Activated CD4-positive, alpha-beta T cell treated with anti-CD3 and anti-CD28 coated beads, Interleukin-2, amount 50 U/mL, for 16 hours (primary cell): Measurements from ENCODE around the gene IQCE.
A peak's percentile ranks its signal among the peaks of the same experiment; 100 is the strongest.

Experiments used
- DNase-seq: peaks from one replicate; pipeline ENCODE4 v3.0.0-alpha.2; 2020

Gene IQCE

DNA sequence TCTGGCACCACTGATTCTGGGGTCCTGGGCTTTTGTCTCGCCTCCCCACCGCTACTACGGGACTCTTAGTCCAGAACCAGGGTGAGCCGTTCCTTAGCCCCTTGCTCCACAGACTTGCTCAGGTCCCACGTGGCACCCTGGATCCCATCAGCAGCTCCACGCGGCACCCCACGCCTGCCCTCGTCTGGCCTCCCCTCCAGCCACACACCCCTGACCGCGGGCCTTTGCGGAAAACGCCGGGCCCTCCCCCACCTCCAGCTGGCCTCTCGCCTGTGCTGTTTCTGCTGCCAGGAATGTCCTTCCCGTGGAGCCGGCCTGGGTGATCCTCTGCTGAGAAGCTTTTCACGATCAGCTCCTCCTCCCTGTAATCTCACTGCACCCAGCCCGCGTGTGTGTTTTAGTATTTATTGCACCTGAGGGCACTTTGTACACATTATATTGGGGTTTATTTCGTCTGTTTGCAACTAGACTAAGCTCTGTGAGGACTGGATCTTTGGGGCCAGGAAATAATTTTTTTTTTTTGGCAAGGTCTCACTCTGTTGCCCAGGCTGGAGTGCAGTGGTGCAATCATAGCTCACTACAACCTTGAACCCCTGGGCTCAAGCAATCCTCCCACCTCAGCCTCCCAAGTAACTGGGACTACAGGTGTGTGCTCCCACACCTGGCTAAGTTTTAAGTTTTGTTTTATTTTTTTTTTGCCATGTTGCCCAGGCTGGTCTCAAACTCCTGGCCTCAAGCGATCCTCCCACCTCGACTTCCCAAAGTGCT, 62.5 kb downstream of the IQCE start:
- DNase-seq = no peak

DNA sequence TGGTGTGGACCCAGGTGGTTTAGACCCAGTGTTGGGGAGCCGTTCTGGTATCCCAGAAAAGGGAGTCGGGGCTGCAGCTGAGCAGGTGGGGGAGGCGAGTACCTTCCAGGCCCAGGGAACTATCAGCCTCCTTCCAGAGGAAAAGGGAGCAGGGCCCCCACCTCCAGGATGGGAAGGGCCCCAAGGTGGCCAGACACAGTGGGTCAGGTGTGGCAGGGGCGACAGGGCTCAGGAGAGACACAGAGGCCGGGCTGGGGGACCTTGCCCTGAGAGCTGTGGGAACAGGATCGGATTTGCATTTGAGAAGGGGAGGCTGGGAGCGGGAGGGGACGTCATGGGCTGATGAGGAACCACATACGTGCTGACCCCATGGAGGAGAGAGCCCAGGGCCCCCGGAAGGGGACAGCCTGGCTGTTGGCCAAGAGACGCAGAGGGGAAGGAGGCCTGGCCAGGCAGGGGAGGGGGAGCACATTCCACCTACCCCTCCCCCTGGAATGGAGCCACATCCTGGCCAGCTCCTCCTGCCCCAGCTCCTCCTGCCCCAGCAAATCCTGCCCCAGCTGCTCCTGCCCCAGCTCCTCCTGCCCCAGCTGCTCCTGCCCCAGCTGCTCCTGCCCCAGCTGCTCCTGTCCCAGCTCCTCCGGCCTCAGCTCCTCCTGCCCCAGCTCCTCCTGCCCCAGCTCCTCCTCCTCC, 63.3 kb downstream of the IQCE start:
- no peak for DNase-seq

DNA sequence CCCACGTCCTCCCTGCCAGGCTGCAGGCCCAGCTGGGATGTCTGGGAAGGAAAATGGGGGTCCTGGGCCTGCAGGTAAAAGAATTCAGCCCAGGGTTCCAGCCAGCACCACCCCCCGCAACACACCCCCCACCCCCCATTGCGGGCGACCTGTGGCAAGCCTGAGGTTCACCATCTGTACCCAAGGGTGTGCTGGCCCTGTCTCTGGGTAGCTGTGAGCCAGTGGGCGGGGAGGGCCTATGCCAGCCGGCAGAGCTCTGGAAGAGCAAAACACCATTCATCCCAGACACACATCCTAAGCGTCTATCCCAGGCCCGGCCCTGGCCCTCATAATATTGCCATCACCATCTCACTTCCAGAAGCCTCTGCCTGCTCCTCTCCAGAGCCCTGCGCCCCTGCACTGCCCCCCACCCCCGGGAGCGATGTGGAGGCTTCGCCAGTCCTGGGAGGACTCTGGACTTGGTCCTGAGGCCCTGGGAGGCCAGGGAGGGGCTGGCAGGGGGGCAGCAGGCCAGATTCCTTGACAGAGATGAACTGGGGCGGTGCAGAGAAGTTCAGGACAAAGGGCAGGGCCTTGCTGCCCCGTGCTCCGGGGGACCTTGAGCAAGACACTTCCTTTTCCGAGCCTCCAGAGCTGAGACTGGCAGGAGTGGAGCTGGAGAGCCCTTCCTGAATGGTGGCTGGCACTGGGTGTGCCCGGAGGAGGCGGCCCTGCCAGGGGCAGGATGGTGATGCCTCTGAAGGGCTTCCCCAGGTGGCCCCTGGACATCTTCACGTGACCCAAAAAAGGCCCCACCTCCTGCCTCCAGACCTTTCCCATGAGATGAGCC, 64.3 kb downstream of the IQCE start:
- no peak for DNase-seq

DNA sequence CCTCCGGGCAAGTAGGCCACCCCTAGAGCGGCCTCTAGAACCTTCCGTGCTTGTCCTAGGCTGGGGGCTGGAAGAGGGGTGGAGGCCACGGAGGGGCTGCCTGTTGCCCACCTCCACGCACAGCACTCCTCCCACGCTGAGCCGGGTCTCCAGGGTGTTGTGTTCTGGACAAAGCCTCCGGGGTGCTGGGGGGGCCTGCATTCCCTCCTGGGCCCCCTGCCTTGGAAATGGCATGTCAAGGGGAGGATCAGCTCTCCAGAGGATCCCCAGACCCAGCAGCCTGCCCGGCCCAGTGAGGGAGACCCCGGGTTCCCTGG, 64.9 kb downstream of the IQCE start:
- no peak for DNase-seq

DNA sequence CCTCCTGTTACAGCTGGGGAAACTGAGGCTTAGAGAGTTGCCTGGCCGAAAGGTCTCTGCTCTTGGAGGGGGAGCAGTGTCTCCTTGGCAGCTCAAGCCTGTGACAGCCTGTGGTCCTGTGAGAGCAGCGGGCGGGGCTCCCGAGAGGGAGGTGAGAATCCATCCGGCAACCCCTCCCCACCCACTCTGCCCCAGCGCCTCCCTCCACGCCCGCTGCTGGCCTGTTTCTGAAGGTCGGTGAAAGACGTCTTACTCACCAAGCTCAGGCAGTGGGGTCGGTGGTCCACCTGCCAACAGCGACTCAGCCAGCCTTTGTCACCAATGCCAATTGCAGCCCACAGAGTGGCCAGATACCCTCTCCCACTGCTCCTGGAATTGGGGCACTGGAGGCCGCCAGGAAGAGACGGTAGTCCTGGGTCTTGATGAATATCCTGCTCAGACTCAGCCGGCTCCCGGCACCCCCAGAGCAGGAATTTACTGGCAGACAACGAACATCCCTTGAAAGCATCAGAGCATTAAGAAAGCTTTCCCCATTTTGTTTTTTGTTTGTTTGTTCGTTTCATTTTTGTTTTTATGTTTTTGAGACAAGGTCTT, 65.6 kb downstream of the IQCE start:
- no peak for DNase-seq

DNA sequence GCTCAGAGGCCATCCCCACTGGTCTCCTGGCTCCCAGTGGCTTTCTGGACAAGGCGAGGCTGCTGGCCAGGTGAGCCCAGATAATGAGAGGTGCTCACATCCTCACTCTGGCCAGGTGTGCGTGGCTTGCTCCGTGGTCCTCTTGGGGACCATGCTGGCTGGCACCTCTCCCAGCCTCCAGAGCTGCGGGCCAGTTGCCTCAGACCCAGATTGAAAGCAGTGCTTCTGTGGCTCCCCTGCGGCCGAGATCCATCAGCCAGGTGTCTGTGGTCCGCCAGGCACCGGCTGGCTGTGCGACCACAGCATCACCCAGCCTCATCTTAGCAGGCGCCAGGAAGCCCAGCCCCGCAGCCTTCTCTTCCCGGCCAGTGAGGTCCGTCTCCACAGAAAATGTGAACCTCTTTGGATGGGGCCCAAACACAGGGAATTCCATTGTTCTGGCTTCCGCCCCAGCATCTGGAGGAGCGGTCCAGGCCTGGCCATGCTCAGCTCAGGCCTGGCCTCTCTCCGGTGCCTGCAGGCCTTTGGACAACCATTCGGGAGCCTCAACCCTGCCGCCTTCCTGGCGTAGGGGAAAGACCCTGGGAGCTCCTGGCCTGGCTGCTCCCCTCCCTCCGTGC, 67.8 kb downstream of the IQCE start:
- no peak for DNase-seq

DNA sequence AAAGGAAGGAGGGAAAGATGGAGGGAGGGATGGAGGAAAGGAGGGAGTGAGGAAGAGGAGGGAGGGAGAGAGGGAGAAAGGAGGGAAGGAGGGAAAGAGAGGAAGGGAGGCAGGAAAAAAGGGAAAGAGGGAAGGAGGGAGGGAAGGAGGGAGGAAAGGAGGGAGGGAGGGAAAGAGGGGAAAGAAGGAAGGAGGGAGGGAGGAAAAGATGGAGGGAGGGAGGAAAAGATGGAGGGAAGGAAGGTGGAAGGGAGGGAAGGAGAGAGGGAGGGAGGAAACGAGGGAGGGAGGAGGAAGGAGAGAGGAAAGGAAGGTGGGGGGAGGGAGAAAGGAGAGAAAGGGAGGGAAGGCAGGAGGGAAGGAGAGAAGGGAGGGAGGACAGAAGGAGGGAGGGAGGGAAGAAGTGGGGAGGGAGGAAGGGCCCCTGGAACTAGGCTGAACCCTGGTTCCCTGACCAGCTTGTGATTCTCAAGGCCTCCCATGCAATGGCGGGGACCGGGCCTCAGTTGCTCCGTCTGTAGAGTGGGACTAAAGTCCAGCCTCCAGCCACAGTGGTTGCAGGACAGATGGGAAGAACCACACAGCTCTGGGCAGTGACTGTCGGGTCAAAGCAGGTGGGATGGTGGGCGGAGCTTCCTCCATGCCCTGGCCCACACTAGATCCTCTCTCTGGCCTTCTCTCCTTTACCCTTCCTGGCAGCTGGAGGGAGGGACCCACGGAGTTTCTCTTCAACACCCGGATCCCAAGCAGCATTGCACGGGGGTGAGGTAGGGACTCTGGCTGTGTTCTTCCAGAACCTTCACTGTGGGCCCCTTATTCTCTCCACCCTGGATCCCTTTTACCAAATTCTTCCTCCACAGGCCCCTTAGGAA, 68.7 kb downstream of the IQCE start:
- DNase-seq = no peak

DNA sequence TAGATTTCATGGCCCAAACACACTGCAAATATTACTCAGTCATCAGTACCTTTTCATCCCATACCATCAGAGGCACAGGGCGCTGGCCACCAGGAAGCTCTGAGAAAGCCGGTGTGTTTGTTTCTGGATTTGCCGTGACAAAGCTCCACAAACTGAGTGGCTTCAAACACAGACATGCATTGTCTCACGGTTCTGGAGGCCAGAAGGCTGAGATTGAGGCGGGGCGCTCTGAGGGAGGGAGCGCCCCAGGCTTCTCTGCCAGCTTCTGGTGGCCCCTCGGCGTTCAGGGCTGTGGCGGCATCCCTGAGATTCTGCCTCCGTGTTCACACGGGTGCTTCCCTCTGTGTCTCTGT, 69.3 kb downstream of the IQCE start:
- DNase-seq = no peak

DNA sequence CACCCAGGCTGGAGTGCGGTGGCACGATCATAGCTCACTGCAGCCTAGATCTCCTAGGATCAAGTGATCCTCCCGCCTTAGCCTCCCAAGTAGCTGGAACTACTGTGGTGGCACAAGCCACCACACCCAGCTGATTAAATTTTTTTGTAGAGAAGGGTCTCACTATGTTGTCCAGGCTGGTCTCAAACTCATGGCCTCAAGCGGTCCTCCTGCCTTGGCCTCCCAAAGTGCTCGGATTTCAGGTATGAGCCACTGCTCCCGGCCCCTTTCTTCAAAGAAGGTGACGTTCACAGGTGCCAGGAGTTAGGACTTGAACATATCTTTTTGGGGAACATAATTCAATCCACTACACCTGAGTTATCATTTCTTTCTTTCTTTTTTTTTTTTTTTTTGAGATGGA, 70.1 kb downstream of the IQCE start:
- no peak for DNase-seq

DNA sequence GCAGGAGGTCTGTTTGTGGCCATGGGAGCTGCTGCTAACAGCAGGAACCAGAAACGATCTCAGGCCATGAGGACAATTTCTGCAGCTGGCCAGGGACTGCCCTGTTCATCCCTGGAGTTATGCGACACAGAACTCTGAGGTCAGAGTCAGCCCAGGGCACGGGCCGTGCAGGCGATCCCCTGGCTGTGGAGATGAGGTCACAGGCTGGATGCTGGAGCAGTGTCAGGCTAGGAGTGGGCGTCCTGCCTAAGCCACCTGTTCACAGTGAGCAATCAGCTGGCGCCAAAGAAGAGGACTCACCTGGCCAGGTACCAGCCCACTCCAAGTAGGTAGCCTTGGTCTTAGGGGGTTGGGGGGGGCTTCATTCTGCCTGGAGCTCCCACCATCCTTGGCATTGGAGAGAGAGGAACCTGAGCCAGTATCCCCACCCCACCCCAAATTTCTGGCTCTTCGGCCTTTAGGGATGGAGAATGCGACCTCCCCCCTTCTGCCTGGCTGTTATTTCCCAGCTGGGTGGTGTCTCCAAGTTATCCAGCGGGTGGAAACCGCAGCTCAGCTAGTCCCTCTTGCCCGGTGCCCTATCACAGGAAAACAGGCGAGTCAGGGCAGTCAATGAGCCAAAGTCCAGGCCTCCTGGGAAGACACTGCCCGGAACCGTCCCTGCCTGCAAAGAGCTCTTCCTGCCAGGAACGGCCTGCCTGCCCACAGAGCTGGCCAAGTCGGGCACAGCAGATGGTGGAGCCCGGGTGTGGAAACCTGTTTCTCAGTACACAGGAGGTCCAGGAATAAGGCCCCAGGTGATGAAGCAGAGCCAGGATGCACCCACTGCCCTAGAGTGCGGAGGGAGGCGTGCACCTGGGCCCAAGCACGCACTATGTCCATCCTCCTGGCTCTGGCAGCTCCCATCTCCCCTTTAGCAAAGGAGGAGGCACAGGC, 71.2 kb downstream of the IQCE start:
- DNase-seq = no peak

DNA sequence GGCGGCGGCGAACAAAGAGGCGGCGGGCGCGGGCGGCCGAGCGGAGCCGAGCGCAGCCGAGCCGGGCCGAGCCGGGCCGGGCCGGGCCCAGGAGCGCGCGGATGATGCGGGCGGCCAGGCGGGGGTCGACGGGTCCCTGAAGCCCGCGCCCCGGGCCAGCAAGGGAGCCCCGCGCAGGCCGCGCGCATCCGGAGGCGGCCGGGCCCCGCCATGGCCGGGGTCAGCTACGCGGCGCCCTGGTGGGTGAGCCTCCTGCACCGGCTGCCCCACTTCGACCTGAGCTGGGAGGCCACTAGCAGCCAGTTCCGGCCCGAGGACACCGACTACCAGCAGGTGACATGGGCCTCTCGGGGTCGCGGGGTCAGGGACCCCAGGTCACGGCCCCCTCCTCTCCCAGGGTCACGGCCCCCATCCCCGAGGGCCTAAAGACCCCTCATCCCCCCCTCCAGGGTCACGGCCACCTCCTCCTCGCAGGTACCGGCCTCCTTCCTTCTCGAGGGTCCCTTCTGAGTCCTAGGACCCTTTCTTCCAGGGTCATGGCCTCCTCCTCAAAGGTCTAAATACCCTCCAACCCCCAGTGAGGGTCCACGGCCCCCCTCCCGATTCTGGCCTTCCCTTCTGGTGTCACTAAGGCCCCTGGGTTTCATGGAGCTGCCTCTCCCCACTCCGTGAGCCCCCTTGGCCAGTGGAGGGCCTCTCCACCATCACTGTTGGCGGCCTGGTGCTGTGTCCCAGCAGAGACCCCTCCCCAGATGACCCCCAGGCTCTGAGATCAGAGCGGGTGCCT, 73.4 kb downstream of the IQCE start, which contains the start of gene TTYH3:
TSS of gene TTYH3 (plus strand) at position 41 of the 787 bp plus-strand sequence. CDS start at position 211, 170 bp downstream.
- DNase-seq = no peak

DNA sequence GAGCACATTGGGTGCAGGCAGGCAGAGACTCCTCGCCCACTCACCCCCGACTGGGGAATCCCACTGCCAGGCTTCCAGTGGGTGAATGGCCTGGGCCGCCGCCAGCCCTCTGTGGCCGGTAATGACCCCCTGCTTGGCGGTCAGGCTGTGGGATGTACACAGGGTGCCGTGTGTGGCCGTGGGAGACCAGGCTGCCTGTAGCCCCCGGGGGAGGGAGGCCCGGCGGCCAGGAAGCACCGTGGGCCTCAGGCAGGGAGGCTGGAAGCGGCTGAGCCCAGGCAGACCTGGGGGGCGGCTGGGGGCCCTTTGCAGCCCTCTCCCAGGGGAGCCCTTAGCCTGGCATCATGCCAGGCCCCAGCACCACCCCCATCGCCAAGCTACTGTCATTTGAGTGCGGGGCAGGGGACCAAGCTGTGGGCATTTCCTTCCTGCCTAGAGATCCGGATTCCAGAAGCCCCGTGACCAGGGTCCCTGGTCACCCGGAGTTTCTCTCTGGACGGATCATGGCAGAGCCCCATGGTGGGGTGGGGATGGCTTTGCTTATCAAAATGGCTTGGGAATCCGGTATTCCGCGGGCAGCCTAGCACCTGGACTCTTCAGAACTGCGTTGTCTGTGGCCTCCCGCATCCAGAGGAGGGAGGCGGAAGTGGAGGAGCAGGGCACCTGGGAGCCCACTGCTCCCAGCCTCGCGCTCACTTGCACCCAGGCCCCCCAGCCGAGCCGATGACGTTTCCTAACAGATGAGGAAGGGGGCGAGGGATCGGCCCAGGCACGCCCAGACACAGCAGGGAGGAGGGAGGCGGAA, 74.2 kb downstream of the IQCE start:
- peak; percentile 10 for DNase-seq

DNA sequence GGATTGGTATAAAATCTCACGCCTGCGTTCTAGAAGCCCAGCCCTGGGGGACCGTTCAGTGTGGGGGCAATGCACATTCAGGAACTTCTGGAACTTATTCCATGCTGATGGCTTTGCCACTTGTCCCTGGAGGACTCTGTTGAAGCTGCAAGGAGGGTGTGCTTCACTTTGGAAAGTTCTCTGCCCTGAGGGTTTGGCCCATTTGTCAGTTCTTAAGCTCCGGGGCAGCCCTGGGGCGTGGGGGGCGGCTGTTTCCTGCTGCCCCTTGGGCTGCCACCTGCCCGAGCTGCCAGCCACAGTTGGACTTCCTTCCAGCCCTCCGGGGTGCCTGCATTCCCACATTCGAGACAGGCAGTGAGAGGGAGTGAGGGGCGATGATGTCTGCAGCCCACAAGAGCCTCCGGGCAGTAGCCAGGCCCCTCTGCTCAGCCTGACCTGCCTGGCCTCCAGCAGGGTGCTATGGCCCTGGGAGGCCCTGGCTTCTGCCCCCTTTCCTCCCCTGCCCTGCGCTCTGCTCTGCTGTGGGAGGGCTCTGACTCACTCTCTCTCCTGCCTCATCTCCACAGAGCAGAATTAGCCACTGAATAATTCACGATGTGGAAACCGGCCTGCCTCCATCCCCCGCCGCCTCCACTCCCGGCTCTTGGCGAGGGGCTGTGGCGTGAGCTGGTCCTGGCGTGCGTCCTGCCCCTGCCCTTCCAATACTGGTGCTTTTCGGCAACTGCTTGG, 74.9 kb downstream of the IQCE start:
- peak; percentile 26 for DNase-seq

DNA sequence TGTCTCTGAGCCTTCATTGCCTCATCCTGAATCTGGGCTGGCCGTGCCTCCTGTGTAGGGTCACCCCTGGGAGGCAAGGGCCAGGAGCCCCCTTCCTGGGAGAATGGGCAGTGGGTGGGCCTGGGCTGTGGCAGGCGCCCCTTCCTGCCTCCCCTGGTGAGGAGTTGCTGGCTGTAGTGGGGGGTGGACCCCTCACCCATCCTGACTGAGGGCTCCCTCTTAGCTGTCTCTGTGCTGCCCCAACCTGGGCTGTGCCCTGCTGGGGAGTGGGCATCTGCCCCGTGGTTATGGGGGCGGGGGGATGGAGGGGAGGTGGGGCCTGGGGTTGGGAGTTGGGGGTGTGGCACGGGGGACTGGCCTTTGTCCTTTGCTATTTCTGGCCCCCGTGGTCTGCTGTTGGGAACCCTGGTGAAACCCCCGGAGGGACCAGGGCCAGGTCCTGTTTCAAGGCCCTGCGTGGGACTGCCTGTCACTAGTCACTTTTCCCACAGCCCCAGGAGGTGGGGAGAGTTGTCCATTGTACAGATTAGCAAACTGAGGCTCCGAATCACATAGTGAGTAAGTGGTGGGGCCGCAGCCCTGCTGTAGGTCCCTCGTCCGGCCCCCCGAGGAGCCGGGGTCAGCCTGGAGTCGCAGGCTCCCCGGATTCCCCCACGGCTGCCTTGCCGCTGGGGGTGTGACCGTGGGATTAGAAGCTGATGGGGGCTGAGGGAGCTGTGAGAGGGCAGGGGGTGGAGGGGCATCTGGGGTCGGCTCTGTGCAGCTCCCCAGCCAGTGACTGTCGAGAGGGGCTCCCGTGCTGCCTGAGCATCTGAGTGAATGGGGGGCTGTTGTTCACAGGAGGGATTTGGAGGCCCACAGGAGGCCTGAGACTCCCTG, 75.7 kb downstream of the IQCE start:
- DNase-seq = no peak

DNA sequence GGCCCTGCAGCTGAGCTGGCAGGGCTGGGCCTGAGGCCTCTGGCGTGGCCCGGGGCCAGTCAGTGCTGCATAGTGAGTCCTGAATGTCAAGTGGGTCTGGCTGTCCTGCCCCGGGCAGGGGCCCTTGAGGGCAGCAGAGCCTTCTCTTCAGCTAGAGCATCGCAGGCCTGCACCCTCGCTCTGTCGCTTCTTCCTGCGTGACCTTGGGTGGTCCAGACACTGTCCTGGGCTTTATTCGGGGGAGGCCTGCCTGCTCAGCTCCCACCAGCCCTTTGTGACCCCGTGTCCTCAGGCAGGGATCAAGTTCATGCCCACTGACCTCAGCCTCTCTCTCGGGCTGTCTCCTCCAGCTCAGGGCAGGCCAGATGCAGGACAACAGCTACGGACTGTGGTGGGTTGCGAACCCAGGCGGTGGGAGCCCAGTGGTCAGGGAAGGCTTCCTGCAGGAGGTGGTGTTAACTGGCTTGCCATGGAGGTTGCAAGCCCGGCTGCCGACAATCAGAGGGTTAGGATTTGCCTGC, 76.4 kb downstream of the IQCE start:
- no peak for DNase-seq

DNA sequence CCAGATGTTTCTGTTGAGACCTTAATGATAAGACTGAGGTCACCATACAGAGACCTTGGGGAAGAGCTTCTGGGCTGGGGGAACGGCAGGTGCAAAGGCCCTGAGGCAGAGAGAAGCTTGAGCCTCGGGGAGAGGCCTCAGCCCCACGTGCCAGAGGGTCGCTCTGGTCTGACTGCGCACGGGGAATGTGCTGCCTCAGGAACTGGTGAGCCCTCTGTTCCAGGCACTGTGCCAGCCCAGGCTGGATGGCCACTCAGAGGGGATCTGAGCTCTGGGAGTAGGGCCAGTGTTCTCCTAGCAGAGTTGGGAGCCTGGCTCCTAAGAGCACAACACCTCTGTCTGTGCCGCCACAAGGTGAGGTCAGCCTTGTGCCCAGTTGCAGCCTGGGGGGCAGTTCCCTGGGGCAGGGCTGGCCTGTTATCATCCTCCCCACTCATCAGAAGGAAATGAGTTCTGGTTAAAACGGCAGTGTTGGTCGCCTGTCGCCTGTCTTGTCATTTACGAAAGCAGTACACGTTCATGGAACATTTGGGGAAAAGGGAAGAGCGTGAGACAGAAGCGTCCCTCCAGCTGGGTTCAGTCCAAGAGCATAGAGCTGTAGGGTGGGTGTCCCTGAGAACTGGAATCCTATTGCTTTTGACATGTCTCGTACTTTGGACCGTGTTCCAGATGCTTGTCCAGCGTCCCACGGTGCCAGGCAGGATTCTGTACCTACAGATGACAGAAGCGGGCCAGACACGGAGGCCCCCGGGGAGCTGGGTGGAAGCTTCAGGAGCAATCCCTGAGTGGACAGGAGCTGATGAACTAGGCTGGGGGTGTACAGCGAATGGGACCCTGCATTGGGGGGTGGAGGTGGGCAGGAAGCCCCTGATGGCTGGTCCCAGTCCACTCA, 77.3 kb downstream of the IQCE start:
- no peak for DNase-seq
